SU-DHL-6 (cell line): ENCODE results near the gene NAP1L4.

Source experiments
- H2AFZ ChIP-seq: fragments of 200-600 bp; sonication (generic); 2 replicates; pipeline ENCODE4 v1.6.1; 2014; ENCODE audit warnings: low read depth, mild to moderate bottlenecking, moderate library complexity, mixed read lengths, antibody characterized with exemption, low read length; ENCODE audit not compliant: severe bottlenecking
- H3F3A ChIP-seq: fragments of 200-600 bp; shearing (Covaris generic); 2 replicates; pipeline ENCODE4 v1.6.0; 2016; ENCODE audit warnings: antibody characterized with exemption, mild to moderate bottlenecking; ENCODE audit not compliant: insufficient read depth
- H3K27ac ChIP-seq: fragments of 200-600 bp; sonication (generic); 2 replicates; pipeline ENCODE4 v1.5.1; 2016; ENCODE audit warnings: low read depth, mild to moderate bottlenecking, low read length, moderate library complexity, mixed read lengths
- H3K27me3 ChIP-seq: fragments of 200-600 bp; sonication (generic), shearing (Covaris generic); 2 replicates; pipeline ENCODE4 v1.6.0; 2014; ENCODE audit warnings: mild to moderate bottlenecking, low read length
- H3K36me3 ChIP-seq: fragments of 200-600 bp; sonication (generic); 2 replicates; pipeline ENCODE4 v1.6.1; 2014; ENCODE audit warnings: mild to moderate bottlenecking, low read length, mixed read lengths
- H3K4me2 ChIP-seq: fragments of 300-600, 200-600 bp; shearing (Covaris generic), sonication (generic); 2 replicates; pipeline ENCODE4 v1.6.0; 2014; ENCODE audit warnings: low read length, low read depth, mild to moderate bottlenecking; ENCODE audit not compliant: poor library complexity, severe bottlenecking
- H3K4me3 ChIP-seq: fragments of 200-600 bp; sonication (generic); 2 replicates; pipeline ENCODE4 v1.5.1; 2014; ENCODE audit warnings: antibody characterized with exemption, low read length, mild to moderate bottlenecking, mixed read lengths; ENCODE audit not compliant: insufficient read depth, poor library complexity, severe bottlenecking
- H3K79me2 ChIP-seq: fragments of 200-600 bp; sonication (generic); 2 replicates; pipeline ENCODE4 v1.6.1; 2014; ENCODE audit warnings: mild to moderate bottlenecking, low read length, moderate library complexity; ENCODE audit not compliant: insufficient read depth
- H3K9ac ChIP-seq: fragments of 200-600 bp; sonication (generic); 2 replicates; pipeline ENCODE4 v1.7.0; 2014; ENCODE audit warnings: mild to moderate bottlenecking, low read length
- H3K9me2 ChIP-seq: fragments of 200-600 bp; sonication (generic); replicated peaks from 2 replicates; pipeline ENCODE4 v1.6.1; 2014; ENCODE audit warnings: low read length; ENCODE audit not compliant: insufficient read depth
- H3K9me3 ChIP-seq: fragments of 200-600 bp; sonication (generic); 2 replicates; pipeline ENCODE4 v1.6.1; 2014; ENCODE audit warnings: low read length, mixed read lengths; ENCODE audit not compliant: insufficient read depth
- H4K20me1 ChIP-seq: fragments of 200-600 bp; sonication (generic); 2 replicates; pipeline ENCODE4 v1.6.1; 2014; ENCODE audit warnings: low read depth, mild to moderate bottlenecking, antibody characterized with exemption, low read length, moderate library complexity, mixed read lengths
- EZH2phosphoT487 ChIP-seq: fragments of 200-600 bp; sonication (generic), shearing (Covaris generic); conservative IDR thresholded peaks from 2 replicates; pipeline ENCODE4 v1.6.1; 2018; ENCODE audit warnings: mild to moderate bottlenecking, antibody characterized with exemption, low read length, moderate library complexity, mixed read lengths
- TF ChIP-seq, protein P1 (sequence below): fragments of 200-600 bp; sonication (generic); IDR thresholded peaks from one replicate; pipeline ENCODE4 v1.5.1; 2017; ENCODE audit warnings: antibody characterized with exemption, mild to moderate bottlenecking, low read length, moderate library complexity; ENCODE audit not compliant: insufficient read depth, poor library complexity, severe bottlenecking

The NAP1L4 gene

DNA sequence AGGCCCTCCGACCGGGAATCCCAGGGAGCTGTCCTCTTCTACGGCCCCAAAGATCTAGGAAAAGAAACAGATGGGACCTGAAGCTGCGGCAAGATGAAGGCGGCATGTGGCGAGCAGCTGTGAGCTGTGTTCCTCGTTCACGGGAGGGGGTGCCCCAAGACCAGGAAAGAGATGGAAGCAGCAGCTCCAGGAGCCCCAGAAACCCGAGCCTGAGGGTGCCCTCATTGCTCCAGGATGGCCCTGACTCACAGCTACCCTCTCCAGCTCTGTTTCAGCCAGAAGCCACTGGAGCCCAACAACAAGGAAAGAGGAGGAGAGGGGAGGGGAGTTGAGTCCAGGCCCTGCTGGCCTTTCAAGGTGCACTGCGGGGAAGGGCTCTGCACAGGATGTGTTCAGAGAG lies 23.7 kb upstream of the NAP1L4 start:
- H3K27me3 ChIP-seq, result no peaks in the 10 kb centered on the region
- no peaks in the 10 kb centered on the region for H4K20me1 ChIP-seq
- no peak overlapping the region for H3K4me2 ChIP-seq
- H3K79me2 ChIP-seq, result no peaks in the 10 kb centered on the region
- H3K9ac ChIP-seq, result no peak overlapping the region
- no peaks in the 10 kb centered on the region for H3F3A ChIP-seq
- no peak overlapping the region for H2AFZ ChIP-seq
- no peaks in the 10 kb centered on the region; the same call in 1 of the 2 replicates for H3K36me3 ChIP-seq
- no peak for TF ChIP-seq EZH2phosphoT487
- TF ChIP-seq, protein P1, sequence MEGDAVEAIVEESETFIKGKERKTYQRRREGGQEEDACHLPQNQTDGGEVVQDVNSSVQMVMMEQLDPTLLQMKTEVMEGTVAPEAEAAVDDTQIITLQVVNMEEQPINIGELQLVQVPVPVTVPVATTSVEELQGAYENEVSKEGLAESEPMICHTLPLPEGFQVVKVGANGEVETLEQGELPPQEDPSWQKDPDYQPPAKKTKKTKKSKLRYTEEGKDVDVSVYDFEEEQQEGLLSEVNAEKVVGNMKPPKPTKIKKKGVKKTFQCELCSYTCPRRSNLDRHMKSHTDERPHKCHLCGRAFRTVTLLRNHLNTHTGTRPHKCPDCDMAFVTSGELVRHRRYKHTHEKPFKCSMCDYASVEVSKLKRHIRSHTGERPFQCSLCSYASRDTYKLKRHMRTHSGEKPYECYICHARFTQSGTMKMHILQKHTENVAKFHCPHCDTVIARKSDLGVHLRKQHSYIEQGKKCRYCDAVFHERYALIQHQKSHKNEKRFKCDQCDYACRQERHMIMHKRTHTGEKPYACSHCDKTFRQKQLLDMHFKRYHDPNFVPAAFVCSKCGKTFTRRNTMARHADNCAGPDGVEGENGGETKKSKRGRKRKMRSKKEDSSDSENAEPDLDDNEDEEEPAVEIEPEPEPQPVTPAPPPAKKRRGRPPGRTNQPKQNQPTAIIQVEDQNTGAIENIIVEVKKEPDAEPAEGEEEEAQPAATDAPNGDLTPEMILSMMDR, result no peak
- no peak overlapping the region for H3K27ac ChIP-seq
- H3K9me3 ChIP-seq, result no peaks in the 10 kb centered on the region
- H3K4me3 ChIP-seq, result no peak overlapping the region
- H3K9me2 ChIP-seq, result no peaks in the 10 kb centered on the region

DNA sequence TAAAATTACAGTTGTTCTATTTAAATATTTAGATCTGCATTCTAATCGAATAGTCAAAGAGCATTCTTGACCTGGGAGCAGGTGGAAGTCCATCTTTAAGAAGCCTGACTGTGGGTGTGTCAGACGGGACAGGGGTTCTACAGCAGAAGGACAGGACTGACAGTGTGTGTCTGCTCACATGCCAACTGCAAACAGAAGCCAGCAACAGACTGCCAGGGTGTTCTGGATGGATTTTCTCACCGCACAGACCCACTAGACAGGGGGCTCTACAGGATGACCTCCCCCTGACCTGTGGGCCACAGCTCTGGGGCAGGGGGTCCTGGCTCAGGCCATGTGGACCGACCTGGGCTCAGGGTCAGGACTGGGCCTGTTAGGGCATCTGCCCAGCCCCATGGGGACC lies 22.8 kb upstream of the NAP1L4 start:
- Histone ChIP-seq H3K4me3 (no peak overlapping the region), H3K36me3 (no peaks in the 10 kb centered on the region; the same call in 1 of the 2 replicates), H4K20me1 (no peaks in the 10 kb centered on the region), H3K9me2 (no peaks in the 10 kb centered on the region), H3F3A (no peaks in the 10 kb centered on the region), H3K4me2 (no peak overlapping the region), H3K27me3 (no peaks in the 10 kb centered on the region), H3K27ac (no peak overlapping the region), H3K79me2 (no peaks in the 10 kb centered on the region), H2AFZ (no peak overlapping the region), H3K9me3 (no peaks in the 10 kb centered on the region), H3K9ac (no peak overlapping the region)
- TF ChIP-seq EZH2phosphoT487, result no peak
- TF ChIP-seq, protein P1, result no peak

DNA sequence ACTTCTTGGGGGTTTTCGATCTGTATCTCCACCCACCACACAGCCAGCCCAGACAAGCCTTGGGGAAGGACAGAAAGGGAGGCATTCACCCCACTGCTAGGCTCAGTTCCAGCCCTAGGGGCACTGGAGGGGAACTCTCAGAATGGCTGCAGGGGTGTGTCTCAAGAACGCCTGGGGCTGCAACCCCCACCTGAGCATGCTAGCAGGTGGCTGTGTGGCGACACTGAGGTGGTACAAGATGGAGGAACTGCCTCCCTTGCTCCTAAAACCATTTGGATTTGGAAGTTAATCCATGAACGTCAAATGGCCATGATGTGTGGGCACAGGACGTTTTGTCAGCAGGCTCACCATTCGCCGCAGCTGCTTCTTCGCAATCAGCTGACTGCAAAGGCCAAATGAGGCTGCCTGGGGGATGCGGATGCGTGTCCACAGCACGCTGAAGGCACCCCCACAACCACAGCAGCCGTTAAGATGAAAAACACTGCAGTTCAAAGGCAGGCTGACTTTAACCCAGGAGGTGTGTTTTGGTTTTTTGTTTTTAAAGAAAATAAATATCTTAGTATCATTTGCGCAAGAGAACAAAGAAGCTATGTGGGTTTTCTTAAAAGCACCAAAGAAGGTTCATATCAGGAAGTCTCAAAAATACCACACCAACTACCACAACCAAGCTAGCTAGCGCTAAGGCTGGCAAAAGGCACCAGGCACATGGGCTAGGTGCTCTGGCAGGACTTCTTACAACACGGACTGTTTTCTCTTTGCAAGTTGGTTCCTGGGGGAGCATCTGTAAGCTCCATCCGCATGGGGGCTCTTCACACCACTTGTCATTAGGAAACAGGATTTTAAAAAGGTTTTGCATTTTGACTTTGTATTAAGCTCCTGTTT lies 22.2 kb upstream of the NAP1L4 start:
- TF ChIP-seq EZH2phosphoT487, result no peak
- Histone ChIP-seq H3K9me3 (no peaks in the 10 kb centered on the region), H3F3A (no peaks in the 10 kb centered on the region), H4K20me1 (no peaks in the 10 kb centered on the region), H3K27ac (no peak overlapping the region), H3K27me3 (no peaks in the 10 kb centered on the region), H3K36me3 (no peaks in the 10 kb centered on the region; the same call in 1 of the 2 replicates), H3K9me2 (no peaks in the 10 kb centered on the region), H3K4me2 (no peak overlapping the region), H3K4me3 (no peak overlapping the region), H3K79me2 (no peaks in the 10 kb centered on the region), H2AFZ (no peak overlapping the region), H3K9ac (no peak overlapping the region)
